Keratinocyte (primary cell): ENCODE data around the gene STRA6.

ENCODE experiments used
- EZH2 ChIP-seq: IDR thresholded peaks from one replicate; pipeline ENCODE4 v1.6.1; 2012; ENCODE audit warnings: inconsistent platforms, mild to moderate bottlenecking, low read length, moderate library complexity
- TF ChIP-seq, protein P1 (sequence below), 3 experiments: IDR thresholded peaks in 1 of 3; conservative IDR thresholded peaks in 1 of 3; optimal IDR thresholded peaks in 1 of 3; 2 replicates in 2 of 3; 3 replicates in 1 of 3; pipeline versions ENCODE3 to v1.5.1; 2011; ENCODE audit warnings: low read length in 3 of 3, mild to moderate bottlenecking in 3 of 3, moderate library complexity in 2 of 3, control low read depth in 1 of 3, inconsistent platforms in 1 of 3; ENCODE audit not compliant: insufficient read depth in 2 of 3; ENCODE audit errors: extremely low read depth in 1 of 3

DNA sequence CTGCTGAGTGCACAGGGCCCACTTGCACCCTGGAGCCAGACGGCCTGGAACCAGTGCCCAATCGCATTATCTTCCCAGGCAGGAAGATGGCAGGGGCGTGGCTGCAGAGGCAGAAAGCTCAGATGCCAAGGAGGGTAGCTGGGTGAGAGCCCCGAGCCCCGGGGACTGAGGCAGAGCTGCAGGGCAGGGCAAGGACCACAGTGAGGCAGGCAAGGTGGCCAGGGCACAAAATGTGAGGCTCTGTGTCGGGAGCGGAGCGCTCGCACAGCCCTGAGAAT, 31.9 kb upstream of the STRA6 start:
- TF ChIP-seq, protein P1, sequence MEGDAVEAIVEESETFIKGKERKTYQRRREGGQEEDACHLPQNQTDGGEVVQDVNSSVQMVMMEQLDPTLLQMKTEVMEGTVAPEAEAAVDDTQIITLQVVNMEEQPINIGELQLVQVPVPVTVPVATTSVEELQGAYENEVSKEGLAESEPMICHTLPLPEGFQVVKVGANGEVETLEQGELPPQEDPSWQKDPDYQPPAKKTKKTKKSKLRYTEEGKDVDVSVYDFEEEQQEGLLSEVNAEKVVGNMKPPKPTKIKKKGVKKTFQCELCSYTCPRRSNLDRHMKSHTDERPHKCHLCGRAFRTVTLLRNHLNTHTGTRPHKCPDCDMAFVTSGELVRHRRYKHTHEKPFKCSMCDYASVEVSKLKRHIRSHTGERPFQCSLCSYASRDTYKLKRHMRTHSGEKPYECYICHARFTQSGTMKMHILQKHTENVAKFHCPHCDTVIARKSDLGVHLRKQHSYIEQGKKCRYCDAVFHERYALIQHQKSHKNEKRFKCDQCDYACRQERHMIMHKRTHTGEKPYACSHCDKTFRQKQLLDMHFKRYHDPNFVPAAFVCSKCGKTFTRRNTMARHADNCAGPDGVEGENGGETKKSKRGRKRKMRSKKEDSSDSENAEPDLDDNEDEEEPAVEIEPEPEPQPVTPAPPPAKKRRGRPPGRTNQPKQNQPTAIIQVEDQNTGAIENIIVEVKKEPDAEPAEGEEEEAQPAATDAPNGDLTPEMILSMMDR (optimal IDR thresholded peaks at IDR 0.05 in 1 of 3, IDR thresholded peaks at IDR 0.05 in 1 of 3, conservative IDR thresholded peaks at IDR 0.05 in 1 of 3; ENCODE audit: extremely low read depth in 1 of 3, insufficient read depth in 2 of 3, low read length in 3 of 3): no peak
- no peak for TF ChIP-seq EZH2
